B cell (primary cell): ENCODE data around the gene PLPPR5. TPM values are rescaled to one million over a fixed set of nuclear protein-coding genes. Genes with fewer than 3 reads are reported as not detected.

ENCODE experiments used
- ATAC-seq: fragments of 200-7000 bp; cut with Tn5 transposase; one replicate; pipeline ENCODE4 v1.10.0; 2021; ENCODE audit warnings: low read depth, mild to moderate bottlenecking, moderate number of reproducible peaks, moderate library complexity
- CTCF ChIA-PET: fragments of 350-600 bp; sonication (Branson Sonifier 250); formaldehyde crosslinking; loops from one replicate; lab custom pipeline; 2021; ENCODE audit warnings: antibody characterized with exemption, inconsistent platforms; lab: Charles Lee
- POLR2A ChIA-PET: fragments of 350-600 bp; sonication (Branson Sonifier 250); formaldehyde crosslinking; loops from one replicate; lab custom pipeline; 2021; ENCODE audit warnings: antibody characterized with exemption; lab: Charles Lee
- DNase-seq: peaks from one replicate; pipeline ENCODE4 v3.0.0; 2013
- H2AFZ ChIP-seq: 2 replicates; pipeline ENCODE4 v1.6.1; 2012; ENCODE audit warnings: mild to moderate bottlenecking, low read depth, low read length; ENCODE audit not compliant: insufficient read depth, poor library complexity, severe bottlenecking
- H3K27ac ChIP-seq, 2 donors: 1 replicate in 1 of 2; 2 replicates in 1 of 2; pipeline ENCODE4 v1.5.1; 2012 to 2013; ENCODE audit warnings: low read length in 2 of 2, mild to moderate bottlenecking in 2 of 2, moderate library complexity in 1 of 2
- H3K27me3 ChIP-seq, 4 experiments: fragments of 200-600 bp in 1 of 4; sonication (generic) in 1 of 4; replicated peaks in 1 of 4; 1 replicate in 2 of 4; 2 replicates in 2 of 4; pipeline versions ENCODE4 v1.6.1 to v1.7.0; 2013 to 2016; ENCODE audit warnings: low read length in 3 of 4, mild to moderate bottlenecking in 2 of 4, mixed read lengths in 1 of 4, moderate library complexity in 1 of 4; ENCODE audit not compliant: insufficient read depth in 4 of 4, control insufficient read depth in 3 of 4; ENCODE audit errors: control extremely low read depth in 1 of 4
- H3K36me3 ChIP-seq, 2 experiments: replicated peaks in 1 of 2; 1 replicate in 1 of 2; 2 replicates in 1 of 2; pipeline versions ENCODE4 v1.6.1 to v1.7.1; 2013; ENCODE audit warnings: low read length in 1 of 2; ENCODE audit not compliant: insufficient read depth in 2 of 2, control insufficient read depth in 1 of 2; ENCODE audit errors: control extremely low read depth in 1 of 2, extremely low read depth in 1 of 2
- H3K4me1 ChIP-seq, 2 donors: fragments of 200-600 bp in 1 of 2; sonication (generic) in 1 of 2; 1 replicate in 1 of 2; 2 replicates in 1 of 2; pipeline versions ENCODE4 v1.5.1 to v1.6.1; 2013 to 2017; ENCODE audit warnings: low read length in 2 of 2; ENCODE audit not compliant: control insufficient read depth in 2 of 2, insufficient read depth in 2 of 2
- H3K4me2 ChIP-seq: replicated peaks from 2 replicates; pipeline ENCODE3; 2012; ENCODE audit warnings: mild to moderate bottlenecking, low read depth, low read length; ENCODE audit not compliant: poor library complexity, severe bottlenecking
- H3K4me3 ChIP-seq, 5 experiments: fragments of 200-600 bp in 1 of 5; sonication (generic) in 1 of 5; 1 replicate in 3 of 5; 2 replicates in 2 of 5; pipeline versions ENCODE4 v1.5.1 to v1.7.0; 2011 to 2016; ENCODE audit warnings: low read length in 4 of 5, mild to moderate bottlenecking in 4 of 5, low read depth in 2 of 5, control low read depth in 1 of 5, moderate library complexity in 1 of 5; ENCODE audit not compliant: insufficient read depth in 1 of 5; ENCODE audit errors: control extremely low read depth in 1 of 5, extremely low read depth in 1 of 5
- H3K79me2 ChIP-seq: fragments of 200-600 bp; sonication (generic); one replicate; pipeline ENCODE4 v1.6.0; 2016; ENCODE audit warnings: low read length; ENCODE audit not compliant: control insufficient read depth, insufficient read depth
- H3K9ac ChIP-seq: fragments of 200-600 bp; sonication (generic); 2 replicates; pipeline ENCODE4 v1.6.1; 2017; ENCODE audit warnings: mild to moderate bottlenecking, low read length, moderate library complexity
- H3K9me3 ChIP-seq, 3 donors: one replicate each; pipeline versions ENCODE4 v1.6.1 to v1.7.1; 2013; ENCODE audit warnings: low read length in 2 of 3; ENCODE audit not compliant: control insufficient read depth in 2 of 3, insufficient read depth in 1 of 3; ENCODE audit errors: control extremely low read depth in 1 of 3
- H4K20me1 ChIP-seq: 2 replicates; pipeline ENCODE4 v1.6.0; 2012; ENCODE audit warnings: mild to moderate bottlenecking, low read length; ENCODE audit not compliant: insufficient read depth, control insufficient read depth, poor library complexity, severe bottlenecking
- H3K27ac Mint-ChIP-seq: one replicate; pipeline ENCODE4 v1.8.0; 2021; ENCODE audit warnings: mixed read lengths
- H3K27me3 Mint-ChIP-seq: one replicate; pipeline ENCODE4 v1.8.0; 2021; ENCODE audit warnings: mixed read lengths
- H3K4me1 Mint-ChIP-seq: one replicate; pipeline ENCODE4 v1.8.0; 2021; ENCODE audit warnings: mixed read lengths
- H3K4me3 Mint-ChIP-seq: one replicate; pipeline ENCODE4 v1.8.0; 2021; ENCODE audit warnings: mixed read lengths
- H3K9me3 Mint-ChIP-seq: one replicate; pipeline ENCODE4 v1.8.0; 2022; ENCODE audit warnings: mixed read lengths; ENCODE audit not compliant: insufficient read depth
- CTCF ChIP-seq: fragments of 200-600 bp; IDR thresholded peaks from one replicate; pipeline ENCODE4 v1.8.0; 2022; ENCODE audit warnings: antibody characterized with exemption, mild to moderate bottlenecking
- EZH2 ChIP-seq: IDR thresholded peaks from 2 replicates; pipeline ENCODE4 v1.6.1; 2012; ENCODE audit warnings: borderline replicate concordance, low read depth, mild to moderate bottlenecking, moderate library complexity, low read length; ENCODE audit not compliant: insufficient read depth, poor library complexity, severe bottlenecking
- WGBS: methylation state at CpG from one replicate; pipeline ENCODE4 v1.1.5; 2013; ENCODE audit warnings: missing lambda C conversion rate; ENCODE audit not compliant: insufficient coverage; 5-methylcytosine and 5-hydroxymethylcytosine counted together
- intact Hi-C: fragments of 100-400 bp; cut with micrococcal nuclease; formaldehyde crosslinking; loops from one replicate; pipeline ENCODE4 v1.10.0; 2022
- polyA plus RNA-seq: library from polyadenylated mRNA; depleted of rRNA; stranded (reverse); fragments of >200 nt; gene quantifications from 2 replicates; pipeline ENCODE4 v1.2.3, GENCODE V29; 2012
- total RNA-seq, 2 donors: library from RNA; stranded (reverse); fragments of 120-200 nt in 1 of 2; gene quantifications; 1 replicate in 1 of 2; 2 replicates in 1 of 2; pipeline versions ENCODE4 v1.2.3 to v1.2.4, GENCODE V29; 2013 to 2022

PLPPR5 gene
- total and polyA plus RNA-seq, 2 donors (not counting 1 experiment from before 2014, with no cell fraction given), result not detected

GRCh38 chr1:98975113-98975512 is 29.5 kb downstream of the PLPPR5 start:
- 50% methylated on average over 1 of the region's 5 CpGs for WGBS
- intact Hi-C loops, result no loop called here
- H3K9me3 Mint-ChIP-seq, result no peaks in the 10 kb centered on the region
- ATAC-seq (no peak), DNase-seq (no peak)
- Histone ChIP-seq H3K4me2 (no peak overlapping the region), H3K4me3 (no peak overlapping the region), H3K79me2 (no peaks in the 10 kb centered on the region), H4K20me1 (no peaks in the 10 kb centered on the region), H3K36me3 (no peaks in the 10 kb centered on the region), H3K9me3 (no peaks in the 10 kb centered on the region), H3K9ac (no peak overlapping the region), H3K4me1 (no peaks in the 10 kb centered on the region), H3K27ac (no peak overlapping the region), H3K27me3 (no peaks in the 10 kb centered on the region), H2AFZ (no peak overlapping the region)
- H3K4me3 Mint-ChIP-seq, result no peak overlapping the region
- H3K4me1 Mint-ChIP-seq, result no peaks in the 10 kb centered on the region
- TF ChIP-seq EZH2 (no peak), CTCF (no peak)
- H3K27me3 Mint-ChIP-seq, result no peaks in the 10 kb centered on the region
- ChIA-PET POLR2A (no interaction called here), CTCF (interaction anchor here (1.5 kb wide), 1 partner anchor 9 kb away, joined by 4 read pairs; no protein-coding TSS in a partner anchor)
- H3K27ac Mint-ChIP-seq, result no peak overlapping the region

- Mint-ChIP-seq H3K27me3 (peaks cover 12% of the 10 kb centered on the region), H3K4me3 (no peak overlapping the region), H3K9me3 (no peaks in the 10 kb centered on the region), H3K27ac (no peak overlapping the region), H3K4me1 (no peaks in the 10 kb centered on the region)
- Histone ChIP-seq H2AFZ (no peak overlapping the region), H3K27ac (no peak overlapping the region), H3K36me3 (no peaks in the 10 kb centered on the region), H3K27me3 (no peaks in the 10 kb centered on the region), H3K4me2 (no peak overlapping the region), H3K4me1 (no peaks in the 10 kb centered on the region), H3K4me3 (no peak overlapping the region), H3K79me2 (no peaks in the 10 kb centered on the region), H3K9ac (no peak overlapping the region), H4K20me1 (no peaks in the 10 kb centered on the region), H3K9me3 (no peaks in the 10 kb centered on the region)
- 60% methylated on average over 1 of the region's 1 CpG for WGBS
- intact Hi-C loops, result no loop called here
- POLR2A ChIA-PET, result no interaction called here
- DNase-seq (no peak), ATAC-seq (no peak)
- TF ChIP-seq EZH2 (no peak), CTCF (no peak)
- CTCF ChIA-PET, result no interaction called here
Measured at GRCh38 chr1:98969798-98970490, 34.7 kb downstream of the PLPPR5 start.
